Esophagus muscularis mucosa (tissue), 4 donors: ENCODE data around the gene AURKA.

ENCODE experiments used
- EP300 ChIP-seq: sonication (generic); formaldehyde crosslinking; IDR thresholded peaks from one replicate; pipeline ENCODE4 v1.6.1; 2017; ENCODE audit warnings: antibody characterized with exemption
- POLR2A ChIP-seq: fragments of 450-650 bp; IDR thresholded peaks from one replicate; pipeline ENCODE4 v1.6.1; 2017; ENCODE audit warnings: antibody characterized with exemption, moderate library complexity, mild to moderate bottlenecking, low read depth
- TF ChIP-seq, protein P1 (sequence below), 3 experiments: fragments of 200-600 bp in 2 of 3; fragments of 450-650 bp in 1 of 3; sonication (generic) in 2 of 3; IDR thresholded peaks; one replicate each; pipeline ENCODE4 v1.5.1; 2017 to 2019; ENCODE audit warnings: antibody characterized with exemption in 3 of 3, mild to moderate bottlenecking in 2 of 3, moderate library complexity in 1 of 3

DNA sequence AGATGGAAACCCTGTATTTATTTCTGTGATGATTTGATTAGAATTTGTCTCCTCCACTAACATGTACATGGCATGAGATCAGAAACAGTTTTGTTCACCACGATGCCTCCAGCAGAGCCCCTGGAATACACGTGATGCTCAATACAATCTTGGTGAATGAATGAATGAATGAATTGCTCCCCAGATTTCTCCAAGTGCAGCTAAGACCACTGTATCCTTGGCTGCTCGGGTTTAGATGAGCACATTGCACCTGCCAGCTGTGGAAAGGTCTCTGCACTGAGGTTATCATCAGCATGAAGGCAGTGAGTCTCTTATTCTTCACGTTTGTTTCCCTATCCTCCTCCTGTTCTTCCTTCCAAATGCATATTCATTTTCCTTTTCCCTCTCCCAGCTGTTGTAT, 37.9 kb upstream of the AURKA start:
- TF ChIP-seq EP300: no peak
- no peak for TF ChIP-seq POLR2A
- TF ChIP-seq, protein P1, sequence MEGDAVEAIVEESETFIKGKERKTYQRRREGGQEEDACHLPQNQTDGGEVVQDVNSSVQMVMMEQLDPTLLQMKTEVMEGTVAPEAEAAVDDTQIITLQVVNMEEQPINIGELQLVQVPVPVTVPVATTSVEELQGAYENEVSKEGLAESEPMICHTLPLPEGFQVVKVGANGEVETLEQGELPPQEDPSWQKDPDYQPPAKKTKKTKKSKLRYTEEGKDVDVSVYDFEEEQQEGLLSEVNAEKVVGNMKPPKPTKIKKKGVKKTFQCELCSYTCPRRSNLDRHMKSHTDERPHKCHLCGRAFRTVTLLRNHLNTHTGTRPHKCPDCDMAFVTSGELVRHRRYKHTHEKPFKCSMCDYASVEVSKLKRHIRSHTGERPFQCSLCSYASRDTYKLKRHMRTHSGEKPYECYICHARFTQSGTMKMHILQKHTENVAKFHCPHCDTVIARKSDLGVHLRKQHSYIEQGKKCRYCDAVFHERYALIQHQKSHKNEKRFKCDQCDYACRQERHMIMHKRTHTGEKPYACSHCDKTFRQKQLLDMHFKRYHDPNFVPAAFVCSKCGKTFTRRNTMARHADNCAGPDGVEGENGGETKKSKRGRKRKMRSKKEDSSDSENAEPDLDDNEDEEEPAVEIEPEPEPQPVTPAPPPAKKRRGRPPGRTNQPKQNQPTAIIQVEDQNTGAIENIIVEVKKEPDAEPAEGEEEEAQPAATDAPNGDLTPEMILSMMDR (IDR thresholded peaks at IDR 0.05): no peak
